Upper lobe of left lung (tissue), 6 donors: ENCODE results near the gene RTTN. TPM values are rescaled to one million over a fixed set of nuclear protein-coding genes. Genes with fewer than 3 reads are reported as not detected.

Experiments
- ATAC-seq, 2 donors: fragments of 200-7000 bp; cut with Tn5 transposase; one replicate each; pipeline ENCODE4 v1.9.1; 2022; ENCODE audit warnings: mild to moderate bottlenecking in 2 of 2, moderate library complexity in 2 of 2; ENCODE audit not compliant: low FRiP score in 2 of 2
- DNase-seq, 2 donors: peaks; one replicate each; pipeline ENCODE4 v3.0.0-alpha.2; 2019 to 2020
- H3K27ac ChIP-seq, 4 donors: fragments of 200-600 bp; sonication (generic); one replicate each; pipeline ENCODE4 v1.5.1; 2016 to 2019
- H3K27me3 ChIP-seq, 4 donors: fragments of 200-600 bp; sonication (generic); one replicate each; pipeline ENCODE4 v1.5.1; 2017 to 2019
- H3K36me3 ChIP-seq, 4 donors: fragments of 200-600 bp; sonication (generic); one replicate each; pipeline ENCODE4 v1.5.1; 2016 to 2019
- H3K4me1 ChIP-seq, 4 donors: fragments of 200-600 bp; sonication (generic); one replicate each; pipeline ENCODE4 v1.5.1; 2018 to 2019
- H3K4me3 ChIP-seq, 4 donors: fragments of 200-600 bp; sonication (generic); one replicate each; pipeline ENCODE4 v1.5.1; 2017 to 2019; ENCODE audit warnings: mild to moderate bottlenecking in 2 of 4, moderate library complexity in 1 of 4
- H3K9me3 ChIP-seq, 4 donors: fragments of 200-600 bp; sonication (generic); one replicate each; pipeline ENCODE4 v1.5.1; 2018 to 2019
- EP300 ChIP-seq, 4 donors: sonication (generic); formaldehyde crosslinking; IDR thresholded peaks; one replicate each; pipeline ENCODE4 v1.5.1; 2017; ENCODE audit warnings: antibody characterized with exemption in 4 of 4, control low read depth in 2 of 4
- POLR2A ChIP-seq, 4 donors: fragments of 450-650 bp; IDR thresholded peaks; one replicate each; pipeline ENCODE4 v1.5.1; 2016 to 2017; ENCODE audit warnings: antibody characterized with exemption in 4 of 4, mild to moderate bottlenecking in 2 of 4
- POLR2AphosphoS5 ChIP-seq, 2 donors: sonication (generic); formaldehyde crosslinking; IDR thresholded peaks; one replicate each; pipeline ENCODE4 v1.5.1; 2017; ENCODE audit warnings: antibody characterized with exemption in 2 of 2
- WGBS, 2 donors: methylation state at CpG; one replicate each; pipeline ENCODE4 v1.1.5; 2017 to 2018; 5-methylcytosine and 5-hydroxymethylcytosine counted together
- total RNA-seq, 6 donors: library from RNA; depleted of rRNA in 4 of 6; stranded (reverse); fragments of >200 nt in 4 of 6; gene quantifications; one replicate each; pipeline versions ENCODE4 v1.1.0 to v1.2.1, GENCODE V29; 2016 to 2021
- TF ChIP-seq, protein P1 (sequence below), 6 experiments: fragments of 450-650 bp in 4 of 6; fragments of 200-600 bp in 2 of 6; sonication (generic) in 2 of 6; IDR thresholded peaks; one replicate each; pipeline ENCODE4 v1.5.1; 2016 to 2019; ENCODE audit warnings: antibody characterized with exemption in 6 of 6
- donor health status: DM: no; HTN: no; CAD: no; lungs with moderate emphysema.
- donor health status: DM: no; HTN: yes; CAD: no; lungs with severe emphysema.

The RTTN gene
- total RNA-seq, 6 donors from 2014 or later: 8.3 to 32.9 (median 12.5) TPM

DNA sequence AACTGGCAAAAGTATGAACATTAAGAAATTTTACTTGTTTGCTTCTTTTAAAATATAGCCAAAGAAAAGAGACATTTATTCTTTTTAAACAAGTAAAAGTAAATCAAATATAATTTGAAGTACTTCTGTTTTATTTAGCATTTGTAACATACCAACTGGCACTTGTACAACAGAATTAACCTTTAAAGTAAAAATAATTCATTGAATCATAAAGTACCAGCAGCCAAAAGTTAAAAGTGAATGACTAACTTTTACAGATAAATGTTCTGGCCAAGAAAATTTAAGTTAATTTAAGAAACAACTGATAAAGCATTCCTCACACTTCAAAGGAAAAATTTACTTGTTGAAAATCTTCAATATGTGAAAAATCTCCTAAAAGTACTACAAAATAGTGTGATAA, 23.8 kb downstream of the RTTN start:
- no peak for DNase-seq
- no peak overlapping the region for H3K4me3 ChIP-seq
- peaks cover 0 to 5% (median 1%) of the 10 kb centered on the region in 4 donors for H3K36me3 ChIP-seq
- H3K27ac ChIP-seq: no peak overlapping the region
- no peaks in the 10 kb centered on the region for H3K27me3 ChIP-seq
- TF ChIP-seq, protein P1, sequence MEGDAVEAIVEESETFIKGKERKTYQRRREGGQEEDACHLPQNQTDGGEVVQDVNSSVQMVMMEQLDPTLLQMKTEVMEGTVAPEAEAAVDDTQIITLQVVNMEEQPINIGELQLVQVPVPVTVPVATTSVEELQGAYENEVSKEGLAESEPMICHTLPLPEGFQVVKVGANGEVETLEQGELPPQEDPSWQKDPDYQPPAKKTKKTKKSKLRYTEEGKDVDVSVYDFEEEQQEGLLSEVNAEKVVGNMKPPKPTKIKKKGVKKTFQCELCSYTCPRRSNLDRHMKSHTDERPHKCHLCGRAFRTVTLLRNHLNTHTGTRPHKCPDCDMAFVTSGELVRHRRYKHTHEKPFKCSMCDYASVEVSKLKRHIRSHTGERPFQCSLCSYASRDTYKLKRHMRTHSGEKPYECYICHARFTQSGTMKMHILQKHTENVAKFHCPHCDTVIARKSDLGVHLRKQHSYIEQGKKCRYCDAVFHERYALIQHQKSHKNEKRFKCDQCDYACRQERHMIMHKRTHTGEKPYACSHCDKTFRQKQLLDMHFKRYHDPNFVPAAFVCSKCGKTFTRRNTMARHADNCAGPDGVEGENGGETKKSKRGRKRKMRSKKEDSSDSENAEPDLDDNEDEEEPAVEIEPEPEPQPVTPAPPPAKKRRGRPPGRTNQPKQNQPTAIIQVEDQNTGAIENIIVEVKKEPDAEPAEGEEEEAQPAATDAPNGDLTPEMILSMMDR (IDR thresholded peaks at IDR 0.05): no peak
- no peak for TF ChIP-seq EP300 (IDR thresholded peaks at IDR 0.05)
- no peaks in the 10 kb centered on the region for H3K4me1 ChIP-seq
- no peaks in the 10 kb centered on the region for H3K9me3 ChIP-seq
- ATAC-seq: no peak

DNA sequence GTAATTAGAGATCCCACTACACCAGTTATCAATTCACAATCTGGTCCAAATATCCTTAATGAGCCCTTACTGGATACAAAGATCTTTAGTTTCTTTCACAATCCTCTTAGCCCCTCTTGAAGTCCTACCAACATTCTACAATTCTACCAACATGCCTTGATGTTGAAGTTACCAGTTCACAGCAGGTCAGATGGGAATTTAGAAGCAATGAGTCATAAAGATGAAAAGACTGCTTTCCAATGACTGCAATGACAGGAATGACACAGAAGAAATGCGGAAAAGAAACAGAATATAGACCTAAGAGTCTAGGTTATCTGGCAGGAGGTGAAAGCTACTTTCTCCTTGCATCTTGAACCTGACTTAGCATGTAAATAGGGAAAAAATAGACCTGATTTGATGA, 24.5 kb downstream of the RTTN start:
- no peak for ATAC-seq
- H3K27ac ChIP-seq: no peak overlapping the region
- TF ChIP-seq EP300 (IDR thresholded peaks at IDR 0.05) (no peak), POLR2A (IDR thresholded peaks at IDR 0.05) (no peak)

DNA sequence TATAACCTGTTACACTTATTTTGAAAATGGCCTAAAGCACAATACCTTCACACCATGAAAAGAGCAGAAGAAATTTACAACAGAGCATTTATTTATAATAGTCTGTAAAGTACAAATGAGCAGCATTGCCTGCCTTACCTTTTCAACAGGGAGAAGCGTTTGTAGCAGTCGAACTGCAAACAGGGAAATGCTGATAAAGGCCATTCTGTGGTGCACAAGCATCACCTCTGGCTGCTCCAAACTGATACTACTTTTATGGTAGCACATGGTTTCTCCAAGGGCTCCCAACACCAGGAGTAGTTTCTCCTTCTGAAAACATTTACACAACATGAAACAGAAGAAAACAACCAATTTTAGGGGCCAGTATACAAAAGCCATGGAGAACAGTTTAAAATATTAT, 28.9 kb downstream of the RTTN start:
- H3K9me3 ChIP-seq: no peaks in the 10 kb centered on the region
- 79 to 97% methylated on average over 2 of the region's 2 CpGs for WGBS, 2 donors
- H3K36me3 ChIP-seq: no peaks in the 10 kb centered on the region
- ATAC-seq (no peak), DNase-seq (no peak)
- H3K4me1 ChIP-seq: no peaks in the 10 kb centered on the region
- H3K27ac ChIP-seq: no peak overlapping the region
- TF ChIP-seq POLR2A (IDR thresholded peaks at IDR 0.05) (no peak), POLR2AphosphoS5 (IDR thresholded peaks at IDR 0.05) (no peak), EP300 (IDR thresholded peaks at IDR 0.05) (no peak)
- no peak overlapping the region for H3K4me3 ChIP-seq
- H3K27me3 ChIP-seq: no peaks in the 10 kb centered on the region

More for the DNA sequence above, 24.5 kb downstream of the RTTN start:
- Histone ChIP-seq H3K9me3 (no peaks in the 10 kb centered on the region), H3K36me3 (no peaks in the 10 kb centered on the region), H3K4me3 (no peak overlapping the region), H3K27me3 (no peaks in the 10 kb centered on the region), H3K4me1 (no peaks in the 10 kb centered on the region)
- no peak for DNase-seq
- WGBS, 2 donors: 76 to 77% methylated on average over 1 of the region's 1 CpG

- DNase-seq (no peak), ATAC-seq (no peak)
- Histone ChIP-seq H3K9me3 (no peaks in the 10 kb centered on the region), H3K4me3 (no peak overlapping the region), H3K36me3 (no peaks in the 10 kb centered on the region), H3K4me1 (no peaks in the 10 kb centered on the region), H3K27ac (no peak overlapping the region), H3K27me3 (no peaks in the 10 kb centered on the region)
- WGBS, 2 donors: 86 to 91% methylated on average over 2 of the region's 2 CpGs
- no peak for TF ChIP-seq EP300 (IDR thresholded peaks at IDR 0.05)
- TF ChIP-seq POLR2A (IDR thresholded peaks at IDR 0.05): no peak
- TF ChIP-seq, protein P1 (IDR thresholded peaks at IDR 0.05): no peak
- no peak for TF ChIP-seq POLR2AphosphoS5 (IDR thresholded peaks at IDR 0.05)
Observed at GRCh38 chr18:70175216-70175615, 30.3 kb downstream of the RTTN start.

- Histone ChIP-seq H3K4me3 (no peak overlapping the region), H3K4me1 (peaks cover 0 to under 1% (median 0%) of the 10 kb centered on the region in 4 donors), H3K9me3 (no peaks in the 10 kb centered on the region), H3K27ac (no peak overlapping the region), H3K27me3 (no peaks in the 10 kb centered on the region), H3K36me3 (no peaks in the 10 kb centered on the region)
- DNase-seq (no peak), ATAC-seq (no peak)
- no peak for TF ChIP-seq POLR2AphosphoS5 (IDR thresholded peaks at IDR 0.05)
- TF ChIP-seq, protein P1 (IDR thresholded peaks at IDR 0.05): peak in 3 of 6 experiments; percentile 7 to 20 (median 15)
Observed at GRCh38 chr18:70172225-70172624, 33.3 kb downstream of the RTTN start.

DNA sequence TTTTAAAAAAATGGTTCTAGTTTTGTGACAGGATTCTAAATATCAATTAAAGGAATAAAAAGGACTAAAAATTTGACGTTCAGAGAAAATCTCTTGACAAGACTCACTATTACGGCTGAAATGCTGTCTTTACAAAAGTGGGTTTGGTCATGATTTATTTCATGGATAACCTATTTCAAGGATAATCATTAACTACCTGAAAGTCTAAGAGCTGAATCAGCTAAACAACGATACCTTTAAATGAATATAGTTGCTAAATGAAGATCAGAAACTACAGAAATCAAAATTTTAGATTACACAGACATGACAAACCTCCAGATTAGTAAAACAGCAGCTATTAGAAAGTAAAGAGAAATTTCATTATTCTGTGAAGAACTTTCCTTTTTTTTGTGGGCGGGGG, 35.7 kb downstream of the RTTN start:
- H3K4me3 ChIP-seq: no peak overlapping the region
- H3K27ac ChIP-seq: no peak overlapping the region
- no peaks in the 10 kb centered on the region for H3K36me3 ChIP-seq
- TF ChIP-seq POLR2AphosphoS5 (IDR thresholded peaks at IDR 0.05) (no peak), EP300 (IDR thresholded peaks at IDR 0.05) (no peak), POLR2A (IDR thresholded peaks at IDR 0.05) (no peak)
- TF ChIP-seq, protein P1 (IDR thresholded peaks at IDR 0.05): no peak
- no peak for ATAC-seq
- H3K27me3 ChIP-seq: no peaks in the 10 kb centered on the region
- WGBS, 2 donors: 93 to 94% methylated on average over 4 of the region's 4 CpGs
- DNase-seq: no peak
- no peaks in the 10 kb centered on the region for H3K9me3 ChIP-seq
- peaks cover 0 to 7% (median 0%) of the 10 kb centered on the region in 4 donors for H3K4me1 ChIP-seq
